Measurements from ENCODE around the gene RETREG3.
"Not testable (repeated sequence)": the region's sequence is repeated elsewhere in the genome, so short reads cannot be mapped to it uniquely, and the experiment has no call there.

The RETREG3 gene, protein sequence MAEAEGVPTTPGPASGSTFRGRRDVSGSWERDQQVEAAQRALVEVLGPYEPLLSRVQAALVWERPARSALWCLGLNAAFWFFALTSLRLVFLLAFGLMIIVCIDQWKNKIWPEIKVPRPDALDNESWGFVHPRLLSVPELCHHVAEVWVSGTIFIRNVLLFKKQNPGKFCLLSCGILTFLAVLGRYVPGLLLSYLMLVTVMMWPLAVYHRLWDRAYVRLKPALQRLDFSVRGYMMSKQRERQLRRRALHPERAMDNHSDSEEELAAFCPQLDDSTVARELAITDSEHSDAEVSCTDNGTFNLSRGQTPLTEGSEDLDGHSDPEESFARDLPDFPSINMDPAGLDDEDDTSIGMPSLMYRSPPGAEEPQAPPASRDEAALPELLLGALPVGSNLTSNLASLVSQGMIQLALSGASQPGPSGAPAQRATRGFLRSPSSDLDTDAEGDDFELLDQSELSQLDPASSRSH

DNA sequence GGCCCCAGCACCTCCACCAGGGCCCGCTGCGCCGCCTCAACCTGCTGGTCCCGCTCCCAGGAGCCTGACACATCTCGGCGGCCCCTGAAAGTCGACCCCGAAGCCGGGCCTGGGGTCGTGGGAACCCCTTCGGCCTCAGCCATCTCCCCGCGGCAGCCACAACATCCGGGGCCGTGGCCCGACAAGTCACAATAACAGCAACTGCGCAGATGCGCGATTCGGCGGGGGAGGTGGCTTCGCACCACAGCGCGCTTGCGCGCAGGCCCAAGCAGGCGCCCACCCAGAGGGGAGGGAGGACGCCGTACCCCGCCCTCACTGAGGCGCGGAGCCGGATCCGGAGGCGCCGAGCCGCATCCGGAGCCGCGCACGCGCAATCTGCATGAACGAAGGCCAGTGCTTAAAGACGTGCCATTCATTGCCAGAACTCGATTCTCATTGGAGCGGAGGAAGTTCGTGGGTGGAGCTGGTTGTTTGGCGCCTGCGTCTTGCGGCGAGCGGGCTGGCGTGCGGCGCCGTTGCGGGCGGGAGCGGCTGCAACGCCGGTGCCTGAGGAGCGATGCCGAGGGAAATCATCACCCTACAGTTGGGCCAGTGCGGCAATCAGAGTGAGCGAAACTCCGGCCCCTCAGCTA, at the start of gene RETREG3, which contains the start of gene TUBG1:
RETREG3 (minus strand) TSS at position 193 of the 632 bp plus-strand sequence; CDS start at position 143, 50 bp downstream.
TUBG1 (plus strand) TSS at position 502 of the 632 bp plus-strand sequence; CDS start at position 557, 55 bp downstream.
- peak; percentile 99 for DNase-seq (ENCODE audit: low read depth)

DNA sequence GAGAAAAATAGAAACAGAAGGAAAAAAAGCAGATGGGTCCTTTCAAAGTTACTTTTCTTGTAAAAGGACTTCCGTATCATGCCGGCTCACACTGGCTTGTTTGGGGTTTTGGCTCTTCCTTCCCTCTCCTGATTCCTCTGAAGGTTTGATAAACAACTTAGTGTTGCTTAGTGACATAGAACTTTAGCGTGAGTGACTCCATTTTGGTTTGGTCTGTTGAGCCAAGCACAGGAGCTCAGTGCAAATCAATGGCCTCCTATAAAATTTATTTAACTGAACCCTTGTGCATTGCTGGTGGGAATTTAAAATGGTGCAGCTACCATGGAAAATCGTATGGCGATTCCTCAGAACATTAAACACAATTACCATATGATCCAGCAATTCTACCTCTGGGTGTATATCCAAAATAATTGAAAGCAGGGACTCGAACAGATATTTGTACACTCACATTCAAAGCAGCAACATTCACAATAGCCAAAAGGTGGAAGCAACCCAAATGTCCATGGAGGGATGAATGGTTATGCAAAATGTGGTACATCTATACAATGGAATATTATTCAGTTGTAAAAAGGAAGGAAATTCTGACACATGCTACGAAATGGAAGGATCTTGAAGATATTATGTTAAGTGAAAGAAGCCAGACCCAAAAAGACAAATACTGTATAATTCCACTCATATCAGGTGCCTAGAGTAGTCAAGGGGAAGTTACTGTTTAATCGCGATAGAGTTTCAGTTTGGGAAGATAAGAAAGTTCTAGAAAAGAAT, 48.8 kb upstream of the RETREG3 start:
- DNase-seq (ENCODE audit: low read depth) = no peak

DNA sequence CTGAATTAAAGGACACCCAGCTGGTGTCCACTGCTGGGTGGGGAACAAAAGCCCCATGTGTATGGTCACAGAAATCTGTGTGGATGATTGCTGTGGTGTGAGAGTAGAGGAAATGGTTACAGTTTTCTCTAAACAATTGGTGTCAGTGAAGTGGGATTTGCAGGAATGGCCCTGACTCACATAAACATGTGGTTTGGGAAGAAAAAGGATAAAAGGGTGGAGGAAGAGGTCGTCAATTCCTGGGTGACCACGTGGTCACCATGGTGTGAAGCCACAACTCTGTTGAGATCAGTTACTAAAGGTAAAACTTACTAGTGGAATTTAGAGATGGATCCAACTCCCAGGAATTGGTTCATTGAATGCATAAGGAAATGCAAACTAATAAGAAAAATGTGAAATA, 46.4 kb upstream of the RETREG3 start:
- no peak for DNase-seq (ENCODE audit: low read depth)

- DNase-seq (ENCODE audit: low read depth) = peak; percentile 66
Observed at GRCh38 chr17:42653179-42654124, 44.3 kb upstream of the RETREG3 start.

- no peak for DNase-seq (ENCODE audit: low read depth)
Observed at GRCh38 chr17:42651392-42651791, 42.2 kb upstream of the RETREG3 start.

GRCh38 chr17:42647778-42648177, 38.6 kb upstream of the RETREG3 start:
- no peak for DNase-seq (ENCODE audit: low read depth)

DNA sequence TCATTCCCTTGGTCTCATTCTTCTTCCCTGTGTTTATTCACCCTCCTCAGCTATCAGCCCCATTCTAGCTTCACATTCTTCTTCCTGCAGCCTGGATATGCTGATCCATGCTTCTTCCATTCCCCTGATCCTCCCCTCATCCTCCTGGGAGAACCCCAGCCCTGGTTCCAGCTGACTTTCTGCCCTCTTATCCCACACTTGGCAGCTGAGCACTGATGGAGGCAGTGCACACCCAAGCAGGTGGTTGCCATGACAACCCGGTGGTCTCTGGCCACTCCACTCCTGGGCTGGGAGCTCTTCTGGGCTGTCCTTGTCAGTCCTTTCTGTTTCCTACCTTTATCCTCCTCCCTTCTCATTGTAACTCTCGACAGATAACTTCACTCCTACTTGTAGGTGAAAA, 33.2 kb upstream of the RETREG3 start:
- no peak for DNase-seq (ENCODE audit: low read depth)

GRCh38 chr17:42640121-42640520, 30.9 kb upstream of the RETREG3 start:
- no peak for DNase-seq (ENCODE audit: low read depth)

DNA sequence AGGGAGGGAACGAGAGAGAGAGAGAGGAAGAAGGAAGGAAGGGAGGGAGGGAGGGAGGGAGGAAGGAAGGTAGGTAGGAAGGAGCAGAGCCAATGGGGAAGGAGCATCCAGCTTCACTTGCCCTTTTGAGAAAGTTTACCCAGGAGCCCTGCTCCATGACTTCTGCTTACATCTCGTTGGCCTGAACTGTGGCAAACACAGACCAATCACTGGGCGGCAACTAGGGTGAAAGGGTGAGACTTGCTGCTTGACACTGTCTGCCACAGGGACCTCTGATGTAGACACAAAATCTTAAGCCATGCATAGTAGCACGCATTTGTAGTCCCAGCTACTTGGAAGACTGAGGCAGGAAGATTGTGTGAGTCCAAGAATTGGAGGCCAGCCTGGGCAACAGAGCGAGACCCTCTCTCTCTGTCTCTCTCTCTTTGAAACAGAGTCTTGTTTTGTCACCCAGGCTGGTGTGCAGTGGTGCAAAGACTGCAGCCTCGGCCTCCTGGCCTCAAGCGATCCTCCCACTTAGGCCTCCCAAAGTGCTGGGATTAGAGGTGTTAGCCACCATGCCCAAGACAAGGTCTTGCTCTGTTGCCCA, 30.4 kb upstream of the RETREG3 start:
- DNase-seq (ENCODE audit: low read depth) = no peak

- no peak for DNase-seq (ENCODE audit: low read depth)
Observed at GRCh38 chr17:42632949-42633444, 23.8 kb upstream of the RETREG3 start.

GRCh38 chr17:42629411-42630009, 20.3 kb upstream of the RETREG3 start:
- DNase-seq (ENCODE audit: low read depth) = no peak

DNA sequence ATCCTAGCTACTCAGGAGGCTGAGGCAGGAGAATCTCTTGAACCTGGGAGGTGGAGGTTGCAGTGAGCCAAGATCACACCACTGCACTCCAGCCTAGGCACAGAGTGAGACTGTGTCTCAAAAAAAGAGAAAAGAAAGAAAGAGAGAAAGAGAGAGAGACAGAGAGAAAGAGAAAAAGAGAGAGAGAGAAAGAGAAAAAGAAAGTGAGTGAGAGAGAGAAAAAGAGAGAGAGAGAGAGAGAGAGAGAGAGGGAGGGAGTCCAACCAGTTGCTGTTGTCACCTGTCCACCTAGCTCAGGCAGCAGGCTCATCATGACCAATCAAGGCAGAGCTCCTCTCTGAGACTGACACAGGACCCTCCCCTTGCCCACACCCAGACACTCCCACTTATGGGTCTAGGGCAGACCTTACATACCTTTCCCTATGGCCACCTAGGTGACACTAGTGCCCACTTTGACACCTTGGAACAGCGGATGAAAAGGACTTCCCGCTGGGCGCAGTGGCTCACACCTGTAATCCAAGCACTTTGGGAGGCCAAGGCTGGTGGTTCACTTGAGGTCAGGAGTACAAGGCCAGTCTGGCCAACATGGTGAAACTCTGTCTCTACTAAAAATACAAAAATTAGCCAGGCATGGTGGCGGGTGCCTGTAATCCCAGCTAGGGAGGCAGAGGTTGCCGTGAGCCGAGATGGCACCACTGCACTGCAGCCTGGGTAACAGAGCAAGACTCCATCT, 18.0 kb upstream of the RETREG3 start:
- not testable (repeated sequence) for DNase-seq (ENCODE audit: low read depth)

GRCh38 chr17:42623732-42624596, 14.8 kb upstream of the RETREG3 start:
- no peak for DNase-seq (ENCODE audit: low read depth)

DNA sequence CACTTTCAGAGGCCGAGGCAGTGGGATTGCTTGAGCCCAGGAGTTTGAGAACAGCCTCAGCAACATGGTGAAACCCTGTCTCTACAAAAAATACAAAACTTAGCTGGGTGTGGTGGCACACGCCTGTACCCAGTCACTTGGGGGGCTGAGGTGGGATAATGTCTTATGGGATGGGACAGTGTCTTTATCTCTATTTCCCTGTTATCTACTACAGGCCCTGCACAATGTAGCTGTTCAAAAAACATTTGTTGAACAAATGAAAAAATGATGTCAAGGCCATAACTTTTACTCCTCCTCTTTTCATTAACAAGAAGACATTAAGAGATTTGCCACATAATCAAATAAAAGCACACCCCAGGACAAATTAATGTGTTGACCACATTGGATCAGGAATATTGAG, 14.1 kb upstream of the RETREG3 start:
- no peak for DNase-seq (ENCODE audit: low read depth)

DNA sequence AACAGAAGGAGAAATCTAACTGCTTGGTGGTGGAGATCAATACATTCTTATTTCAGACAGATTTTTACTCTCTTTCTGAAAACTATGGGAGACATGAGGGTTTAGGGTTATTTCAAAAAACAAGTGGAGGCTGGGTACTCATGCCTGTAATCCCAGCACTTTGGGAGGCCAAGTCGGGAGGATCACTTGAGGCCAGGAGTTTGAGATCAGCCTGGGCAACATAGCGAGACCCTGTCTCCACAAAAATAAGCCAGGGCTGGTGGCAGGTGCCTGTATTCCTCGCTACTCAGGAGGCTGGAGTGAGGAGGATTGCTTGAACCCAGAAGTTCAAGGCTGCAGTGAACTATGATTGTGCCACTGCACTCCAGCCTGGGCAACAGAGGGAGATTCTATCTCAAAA, 12.8 kb upstream of the RETREG3 start:
- DNase-seq (ENCODE audit: low read depth) = not testable (repeated sequence)

DNA sequence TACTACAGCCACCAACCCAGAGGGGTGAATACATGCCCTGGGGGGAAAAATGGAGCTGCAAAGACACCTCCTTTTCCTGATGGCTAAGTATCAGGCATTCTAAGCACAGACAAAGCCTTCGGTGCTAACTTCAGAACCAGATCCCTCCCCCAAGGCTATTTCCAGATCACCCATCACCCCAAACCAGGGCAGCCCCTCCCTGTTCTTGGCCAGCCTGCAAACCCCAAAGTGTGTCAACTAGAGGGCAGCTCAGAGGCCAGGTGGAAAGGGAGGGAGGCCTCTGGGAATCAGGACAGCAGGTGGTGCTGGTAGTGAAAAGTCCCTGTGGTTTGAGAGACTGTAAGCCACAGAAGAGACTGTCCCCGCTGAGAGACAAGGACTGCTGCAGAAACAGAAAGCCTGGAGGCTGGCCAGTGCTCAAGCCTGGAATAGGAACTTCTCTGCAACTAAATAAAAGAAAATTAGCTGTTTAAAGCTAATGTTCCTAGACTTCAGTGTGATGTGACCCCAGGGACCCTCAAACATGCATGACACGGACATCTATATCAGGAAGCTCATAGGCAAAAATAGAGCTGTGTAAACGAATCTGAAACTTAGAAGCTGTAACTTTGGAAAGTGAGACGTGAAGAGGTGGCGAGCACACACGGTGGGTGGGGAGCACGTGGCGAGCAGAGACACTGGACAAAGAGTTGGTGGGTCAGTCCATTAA, 9.4 kb upstream of the RETREG3 start:
- no peak for DNase-seq (ENCODE audit: low read depth)

- no peak for DNase-seq (ENCODE audit: low read depth)
Observed at GRCh38 chr17:42617956-42618431, 8.8 kb upstream of the RETREG3 start.
